BLaER1 treated with 17β-estradiol and CSF1 and Interleukin-3, amounts not matched to agents 10 nM and 100 nM (cell line): ENCODE data around the gene THAP5.

ENCODE experiments used
- H3K27ac ChIP-seq, 11 experiments: shearing (Covaris generic); formaldehyde crosslinking; 2 replicates each; pipeline ENCODE4 v1.8.1; 2022
- H3K27me3 ChIP-seq, 11 experiments: shearing (Covaris generic); formaldehyde crosslinking; 2 replicates each; pipeline ENCODE4 v1.8.1; 2022
- H3K36me3 ChIP-seq, 11 experiments: shearing (Covaris generic); formaldehyde crosslinking; 2 replicates each; pipeline ENCODE4 v1.8.1; 2022
- H3K4me1 ChIP-seq, 10 experiments: shearing (Covaris generic); formaldehyde crosslinking; 2 replicates each; pipeline ENCODE4 v1.8.1; 2022
- H3K4me2 ChIP-seq, 11 experiments: shearing (Covaris generic); formaldehyde crosslinking; 2 replicates each; pipeline ENCODE4 v1.8.1; 2022
- H3K4me3 ChIP-seq, 10 experiments: shearing (Covaris generic); formaldehyde crosslinking; 2 replicates each; pipeline ENCODE4 v1.8.1; 2022
- H3K9ac ChIP-seq, 11 experiments: shearing (Covaris generic); formaldehyde crosslinking; 2 replicates each; pipeline ENCODE4 v1.8.1; 2022
- H3K9me3 ChIP-seq, 11 experiments: shearing (Covaris generic); formaldehyde crosslinking; replicated peaks in 1 of 11; 2 replicates each; pipeline ENCODE4 v1.8.1; 2022
- H4K20me1 ChIP-seq, 11 experiments: shearing (Covaris generic); formaldehyde crosslinking; 2 replicates each; pipeline ENCODE4 v1.8.1; 2022
- Cebpa-rat ChIP-seq, 11 experiments: shearing (Covaris generic); IDR thresholded peaks; 2 replicates each; pipeline ENCODE4 v1.8.1; 2022

Gene THAP5

DNA sequence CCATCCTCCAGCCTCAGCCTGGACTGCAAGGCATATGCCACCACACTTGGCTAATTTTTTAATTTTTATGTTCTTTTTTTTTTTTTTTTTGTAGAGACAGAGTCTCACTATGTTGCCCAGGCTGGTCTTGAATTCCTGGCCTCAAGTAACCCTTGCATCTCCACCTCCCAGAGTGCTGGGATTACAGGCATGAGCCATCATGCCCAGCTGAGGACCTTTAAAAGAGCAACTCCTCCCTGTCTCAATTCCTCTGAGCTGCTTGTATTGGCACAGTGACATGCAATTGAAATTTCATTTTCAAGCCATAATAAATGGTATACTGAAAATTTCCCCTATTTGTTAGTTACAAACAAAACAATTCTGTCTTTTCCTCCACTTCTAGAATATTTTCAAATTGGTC lies 19.7 kb upstream of the THAP5 start:
- H3K9me3 ChIP-seq: no peaks in the 10 kb centered on the region
- no peaks in the 10 kb centered on the region for H3K36me3 ChIP-seq
- H3K27ac ChIP-seq: no peak overlapping the region
- no peak overlapping the region for H3K4me2 ChIP-seq
- H3K27me3 ChIP-seq: no peaks in the 10 kb centered on the region
- no peak overlapping the region for H3K9ac ChIP-seq
- no peak for TF ChIP-seq Cebpa-rat (IDR thresholded peaks at IDR 0.05)
- H3K4me3 ChIP-seq: no peak overlapping the region
- no peaks in the 10 kb centered on the region for H4K20me1 ChIP-seq
- peaks cover 0 to 4% (median 0%) of the 10 kb centered on the region in 10 experiments; a peak in 1 of 20 replicates for H3K4me1 ChIP-seq

- Histone ChIP-seq H3K9me3 (no peaks in the 10 kb centered on the region), H3K4me2 (no peak overlapping the region), H3K27me3 (no peaks in the 10 kb centered on the region), H3K9ac (no peak overlapping the region), H3K36me3 (no peaks in the 10 kb centered on the region), H3K4me3 (no peak overlapping the region), H3K4me1 (peaks cover 0 to 4% (median 0%) of the 10 kb centered on the region in 10 experiments; a peak in 1 of 20 replicates), H4K20me1 (no peaks in the 10 kb centered on the region), H3K27ac (no peak overlapping the region)
- no peak for TF ChIP-seq Cebpa-rat (IDR thresholded peaks at IDR 0.05)
Observed at GRCh38 chr7:108586274-108586710, 16.8 kb upstream of the THAP5 start.

GRCh38 chr7:108585843-108586242 lies 16.3 kb upstream of the THAP5 start:
- Histone ChIP-seq H4K20me1 (no peaks in the 10 kb centered on the region), H3K9me3 (peaks cover 0 to 1% (median 0%) of the 10 kb centered on the region in 11 experiments; a peak in 3 of 22 replicates), H3K27me3 (no peaks in the 10 kb centered on the region), H3K9ac (no peak overlapping the region), H3K27ac (no peak overlapping the region), H3K4me1 (peaks cover 0 to 4% (median 0%) of the 10 kb centered on the region in 10 experiments; a peak in 1 of 20 replicates), H3K36me3 (no peaks in the 10 kb centered on the region), H3K4me3 (no peak overlapping the region), H3K4me2 (no peak overlapping the region)
- no peak for TF ChIP-seq Cebpa-rat (IDR thresholded peaks at IDR 0.05)

DNA sequence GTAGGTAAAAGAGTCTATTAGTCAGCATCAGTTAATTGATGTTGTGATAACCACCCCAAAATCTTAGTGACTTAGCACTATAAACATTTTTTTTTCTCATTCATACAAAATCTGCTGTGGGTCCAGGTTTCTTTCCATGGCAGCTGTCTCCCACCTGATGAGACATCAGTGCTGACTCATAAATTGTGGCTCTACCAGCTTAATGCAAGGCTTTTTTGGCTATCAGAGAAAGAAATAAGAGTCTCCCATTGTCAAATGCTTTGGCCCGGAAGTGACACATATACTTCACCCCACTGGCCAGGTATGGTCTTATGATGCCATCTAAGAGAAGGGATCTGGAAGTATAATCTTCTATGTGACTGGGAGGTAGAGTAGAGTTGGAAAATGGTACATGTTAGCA lies 14.7 kb upstream of the THAP5 start:
- peaks cover 10 to 15% (median 14%) of the 10 kb centered on the region in 11 experiments for H3K36me3 ChIP-seq
- H3K4me2 ChIP-seq: no peak overlapping the region
- no peak overlapping the region for H3K4me3 ChIP-seq
- H3K27me3 ChIP-seq: no peaks in the 10 kb centered on the region
- H3K9me3 ChIP-seq: peaks cover 13 to 18% (median 15%) of the 10 kb centered on the region in 11 experiments
- H3K4me1 ChIP-seq: no peaks in the 10 kb centered on the region
- H3K27ac ChIP-seq: no peak overlapping the region
- TF ChIP-seq Cebpa-rat (IDR thresholded peaks at IDR 0.05): no peak
- H3K9ac ChIP-seq: no peak overlapping the region
- no peaks in the 10 kb centered on the region for H4K20me1 ChIP-seq

- peaks cover 24 to 38% (median 30%) of the 10 kb centered on the region in 11 experiments for H3K9me3 ChIP-seq
- TF ChIP-seq Cebpa-rat (IDR thresholded peaks at IDR 0.05): no peak
- no peaks in the 10 kb centered on the region for H4K20me1 ChIP-seq
- peaks cover 22 to 37% (median 33%) of the 10 kb centered on the region in 11 experiments for H3K36me3 ChIP-seq
- no peak overlapping the region for H3K27ac ChIP-seq
- H3K27me3 ChIP-seq: no peaks in the 10 kb centered on the region
- no peak overlapping the region for H3K4me2 ChIP-seq
- H3K4me3 ChIP-seq: no peak overlapping the region
- peaks cover 0 to 2% (median 0%) of the 10 kb centered on the region in 10 experiments; a peak in 1 of 20 replicates for H3K4me1 ChIP-seq
- no peak overlapping the region for H3K9ac ChIP-seq
Observed at GRCh38 chr7:108581655-108582491, 12.4 kb upstream of the THAP5 start.

DNA sequence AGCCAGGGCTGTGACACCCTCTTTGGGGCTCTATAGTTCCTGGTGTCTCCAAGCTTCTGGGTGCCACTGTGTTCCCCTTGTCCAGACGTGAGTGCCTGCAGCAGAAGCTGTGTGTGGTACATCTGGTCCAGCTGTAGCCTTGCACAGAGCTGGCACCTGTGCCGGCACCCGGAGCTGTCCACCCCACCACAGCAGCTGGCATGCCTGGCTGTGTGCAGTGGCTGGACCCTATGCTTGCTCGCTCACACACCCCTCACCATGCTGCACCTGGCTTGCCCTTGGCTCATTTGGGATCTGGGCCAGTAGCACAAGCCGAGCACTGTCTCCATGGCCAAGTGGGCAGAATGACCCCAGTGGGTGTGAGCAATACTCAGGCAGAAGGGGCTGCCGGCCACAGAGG lies 10.8 kb upstream of the THAP5 start:
- TF ChIP-seq Cebpa-rat (IDR thresholded peaks at IDR 0.05): no peak
- Histone ChIP-seq H3K9me3 (peaks cover 24 to 38% (median 30%) of the 10 kb centered on the region in 11 experiments), H3K4me3 (0 out of 20 replicates have a peak overlapping the region, but pooled peaks of 1 of the 10 experiments have one; percentile 12), H3K27ac (no peak overlapping the region), H3K4me1 (peaks cover 0 to 11% (median 0%) of the 10 kb centered on the region in 10 experiments; a peak in 2 of 20 replicates), H3K36me3 (peaks cover 34 to 53% (median 44%) of the 10 kb centered on the region in 11 experiments), H3K4me2 (no peak overlapping the region), H3K27me3 (no peaks in the 10 kb centered on the region), H4K20me1 (peaks cover 0 to 4% (median 0%) of the 10 kb centered on the region in 11 experiments; a peak in 3 of 22 replicates), H3K9ac (no peak overlapping the region)

DNA sequence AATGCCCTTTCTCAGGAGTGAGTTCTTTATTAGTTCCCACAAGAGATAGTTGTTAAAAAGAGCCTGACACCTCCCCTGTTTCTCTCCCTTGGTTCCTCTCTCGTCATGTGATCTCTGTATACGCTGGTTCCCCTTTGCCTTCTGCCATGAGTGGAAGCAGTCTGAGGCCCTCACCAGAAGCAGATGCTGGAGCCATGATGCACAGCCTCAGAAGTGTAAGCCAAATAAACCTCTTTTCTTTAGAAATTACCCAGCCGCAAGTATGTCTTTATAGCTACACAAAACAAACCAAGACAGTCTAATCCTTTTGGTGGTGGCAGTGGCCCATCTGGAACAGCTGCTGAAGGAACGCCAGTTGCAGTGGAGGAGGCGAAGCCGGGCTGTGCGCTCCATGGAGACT lies 9.4 kb upstream of the THAP5 start:
- Histone ChIP-seq H3K27ac (no peak overlapping the region), H3K4me1 (peaks cover 0 to 11% (median 0%) of the 10 kb centered on the region in 10 experiments; a peak in 3 of 20 replicates), H3K4me2 (no peak overlapping the region), H3K4me3 (peak overlapping the region in 4 of 10 experiments; percentile 1 to 29 (median 11); a peak in 1 of 20 replicates), H3K9me3 (peaks cover 26 to 38% (median 30%) of the 10 kb centered on the region in 11 experiments), H3K27me3 (no peaks in the 10 kb centered on the region), H4K20me1 (peaks cover 0 to 8% (median 0%) of the 10 kb centered on the region in 11 experiments; a peak in 4 of 22 replicates), H3K9ac (no peak overlapping the region), H3K36me3 (peaks cover 47 to 66% (median 57%) of the 10 kb centered on the region in 11 experiments)
- no peak for TF ChIP-seq Cebpa-rat (IDR thresholded peaks at IDR 0.05)

GRCh38 chr7:108576116-108576515 lies 6.6 kb upstream of the THAP5 start:
- H3K27ac ChIP-seq: no peak overlapping the region
- peaks cover 61 to 86% (median 77%) of the 10 kb centered on the region in 11 experiments for H3K36me3 ChIP-seq
- H3K4me2 ChIP-seq: no peak overlapping the region
- TF ChIP-seq Cebpa-rat (IDR thresholded peaks at IDR 0.05): no peak
- peaks cover 26 to 38% (median 30%) of the 10 kb centered on the region in 11 experiments for H3K9me3 ChIP-seq
- H3K4me1 ChIP-seq: peaks cover 5 to 32% (median 9%) of the 10 kb centered on the region in 10 experiments; a peak in 19 of 20 replicates
- H4K20me1 ChIP-seq: peaks cover 0 to 26% (median 4%) of the 10 kb centered on the region in 11 experiments; a peak in 13 of 22 replicates
- H3K27me3 ChIP-seq: no peaks in the 10 kb centered on the region
- H3K4me3 ChIP-seq: no peak overlapping the region
- H3K9ac ChIP-seq: no peak overlapping the region

GRCh38 chr7:108575156-108575555 lies 5.7 kb upstream of the THAP5 start:
- no peak for TF ChIP-seq Cebpa-rat (IDR thresholded peaks at IDR 0.05)
- no peak overlapping the region for H3K4me3 ChIP-seq
- peaks cover 0 to 32% (median 6%) of the 10 kb centered on the region in 11 experiments; a peak in 13 of 22 replicates for H4K20me1 ChIP-seq
- H3K27me3 ChIP-seq: no peaks in the 10 kb centered on the region
- H3K4me1 ChIP-seq: peaks cover 5 to 35% (median 12%) of the 10 kb centered on the region in 10 experiments; a peak in 19 of 20 replicates
- no peak overlapping the region for H3K9ac ChIP-seq
- H3K36me3 ChIP-seq: peaks cover 60 to 81% (median 72%) of the 10 kb centered on the region in 11 experiments
- no peak overlapping the region for H3K27ac ChIP-seq
- H3K4me2 ChIP-seq: no peak overlapping the region
- peaks cover 20 to 31% (median 25%) of the 10 kb centered on the region in 11 experiments for H3K9me3 ChIP-seq
